WI38 (cell line): ENCODE results near the gene SPDEF.

Source experiments
- H3K4me3 ChIP-seq: 2 replicates; pipeline ENCODE4 v1.5.1; 2011; ENCODE audit warnings: low read depth, mild to moderate bottlenecking, control low read depth, low read length
- TF ChIP-seq, protein P1 (sequence below): IDR thresholded peaks from 2 replicates; pipeline ENCODE4 v1.5.1; 2012; ENCODE audit warnings: low read depth, mild to moderate bottlenecking, control low read depth, low read length

The SPDEF gene

DNA sequence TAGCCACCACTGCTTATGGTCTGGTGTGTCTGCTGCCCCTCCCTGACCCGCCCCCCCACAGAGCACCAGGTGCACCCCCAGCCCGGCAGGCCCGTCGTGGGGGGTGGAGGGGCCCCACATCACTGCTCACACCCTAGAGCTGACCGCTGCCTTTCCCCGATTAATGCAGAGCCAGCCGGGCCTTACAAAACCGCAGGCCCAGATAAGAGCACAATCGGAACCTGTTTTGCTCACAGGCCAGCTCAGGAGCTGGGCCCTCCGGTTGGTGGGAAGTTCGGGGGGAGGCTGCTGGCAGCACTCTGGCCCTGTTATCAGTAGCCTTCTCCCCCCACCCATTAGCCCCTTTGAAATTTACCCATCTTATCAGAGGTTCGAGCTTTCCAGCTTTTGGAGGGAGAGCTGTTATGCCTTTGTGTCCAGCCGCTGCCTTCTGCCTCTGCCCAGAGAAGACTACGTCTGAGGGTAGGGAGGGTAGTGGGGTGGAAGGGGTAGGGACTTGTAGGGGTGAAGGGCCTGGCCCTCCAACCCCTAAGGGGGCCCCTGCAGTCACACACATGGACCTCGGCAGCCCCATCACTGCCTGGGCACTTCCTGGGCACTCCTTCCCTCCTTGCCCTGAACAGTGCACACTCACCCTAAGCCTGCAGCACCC lies 6.9 kb upstream of the SPDEF start:
- no peak overlapping the region for H3K4me3 ChIP-seq
- TF ChIP-seq, protein P1, sequence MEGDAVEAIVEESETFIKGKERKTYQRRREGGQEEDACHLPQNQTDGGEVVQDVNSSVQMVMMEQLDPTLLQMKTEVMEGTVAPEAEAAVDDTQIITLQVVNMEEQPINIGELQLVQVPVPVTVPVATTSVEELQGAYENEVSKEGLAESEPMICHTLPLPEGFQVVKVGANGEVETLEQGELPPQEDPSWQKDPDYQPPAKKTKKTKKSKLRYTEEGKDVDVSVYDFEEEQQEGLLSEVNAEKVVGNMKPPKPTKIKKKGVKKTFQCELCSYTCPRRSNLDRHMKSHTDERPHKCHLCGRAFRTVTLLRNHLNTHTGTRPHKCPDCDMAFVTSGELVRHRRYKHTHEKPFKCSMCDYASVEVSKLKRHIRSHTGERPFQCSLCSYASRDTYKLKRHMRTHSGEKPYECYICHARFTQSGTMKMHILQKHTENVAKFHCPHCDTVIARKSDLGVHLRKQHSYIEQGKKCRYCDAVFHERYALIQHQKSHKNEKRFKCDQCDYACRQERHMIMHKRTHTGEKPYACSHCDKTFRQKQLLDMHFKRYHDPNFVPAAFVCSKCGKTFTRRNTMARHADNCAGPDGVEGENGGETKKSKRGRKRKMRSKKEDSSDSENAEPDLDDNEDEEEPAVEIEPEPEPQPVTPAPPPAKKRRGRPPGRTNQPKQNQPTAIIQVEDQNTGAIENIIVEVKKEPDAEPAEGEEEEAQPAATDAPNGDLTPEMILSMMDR = no peak

DNA sequence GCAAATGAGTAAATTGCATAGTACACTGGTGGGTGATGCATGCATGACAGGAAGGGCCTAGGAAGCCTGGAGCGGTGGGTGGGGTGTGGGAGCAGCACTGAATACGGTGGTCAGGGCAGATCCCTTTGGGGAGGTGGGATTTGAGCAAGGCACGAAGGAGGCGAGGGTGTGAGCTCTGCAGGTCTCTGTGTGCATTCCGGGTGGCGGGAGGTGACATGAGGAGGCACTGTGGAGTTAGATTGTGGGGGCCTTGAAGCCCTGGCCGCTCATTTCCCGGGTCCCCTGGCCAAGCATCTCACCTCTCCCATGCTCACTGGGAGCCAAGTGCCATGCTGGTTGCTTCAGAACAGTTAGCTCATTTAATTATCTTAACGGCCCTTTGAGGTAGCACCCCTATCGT lies 6.2 kb upstream of the SPDEF start:
- H3K4me3 ChIP-seq = no peak overlapping the region
- TF ChIP-seq, protein P1 = no peak

DNA sequence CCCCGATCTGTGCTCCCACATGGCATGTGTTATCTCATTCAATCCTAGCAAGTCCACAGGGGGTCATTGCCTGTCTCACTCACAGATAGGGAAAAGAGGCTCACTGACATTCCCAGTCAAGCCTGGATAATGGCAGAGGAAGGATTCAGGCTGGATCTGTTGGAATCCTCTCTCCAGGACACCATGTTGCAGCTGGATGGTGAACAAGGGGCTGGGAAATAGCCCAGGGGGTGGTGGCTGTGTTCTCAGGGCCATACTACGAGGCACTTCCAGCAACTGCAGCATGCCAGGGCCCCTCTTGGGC lies 5.0 kb upstream of the SPDEF start:
- H3K4me3 ChIP-seq = no peak overlapping the region
- TF ChIP-seq, protein P1 = no peak

DNA sequence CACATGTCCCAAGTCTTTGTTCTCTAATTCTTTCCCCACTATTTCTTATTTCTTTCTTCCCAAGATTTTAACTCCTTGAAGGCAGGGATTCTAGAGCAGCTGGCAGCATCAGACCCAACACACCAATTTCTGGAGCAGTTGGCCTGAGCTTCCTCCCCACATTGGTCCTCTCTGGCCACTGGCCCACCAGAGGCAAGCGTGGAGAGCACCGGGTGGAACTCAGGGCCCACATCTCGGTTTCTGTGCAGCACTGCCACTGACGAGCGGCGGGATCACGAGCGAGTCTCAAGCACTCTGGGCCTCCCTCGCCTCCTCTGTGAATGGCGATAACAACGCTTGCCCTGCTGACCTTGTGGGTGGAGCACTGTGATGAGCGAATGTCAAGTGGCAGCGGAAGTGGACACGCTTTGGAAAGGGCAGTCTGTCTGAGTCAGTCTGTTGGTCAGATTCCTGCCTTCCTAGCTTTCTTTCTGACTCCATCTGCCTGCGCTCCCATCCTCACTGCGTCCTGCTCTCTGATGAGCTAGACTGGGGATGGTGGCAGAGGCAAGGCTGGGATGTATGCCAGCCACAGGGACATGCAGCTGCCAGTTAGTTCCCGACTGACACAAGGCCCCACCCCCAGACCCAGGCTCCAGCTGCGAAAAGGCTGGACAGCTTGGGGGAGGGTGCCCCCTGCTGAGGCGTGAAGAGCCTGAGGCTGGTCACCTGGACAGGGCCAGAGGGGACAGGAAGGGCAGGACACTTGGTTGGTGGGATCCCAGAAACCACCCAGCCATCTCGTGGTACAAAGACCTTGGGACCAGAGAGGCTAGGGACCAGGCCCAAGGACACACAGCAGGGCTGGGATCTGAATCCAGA lies 4.5 kb upstream of the SPDEF start:
- TF ChIP-seq, protein P1 = no peak
- H3K4me3 ChIP-seq = no peak overlapping the region

DNA sequence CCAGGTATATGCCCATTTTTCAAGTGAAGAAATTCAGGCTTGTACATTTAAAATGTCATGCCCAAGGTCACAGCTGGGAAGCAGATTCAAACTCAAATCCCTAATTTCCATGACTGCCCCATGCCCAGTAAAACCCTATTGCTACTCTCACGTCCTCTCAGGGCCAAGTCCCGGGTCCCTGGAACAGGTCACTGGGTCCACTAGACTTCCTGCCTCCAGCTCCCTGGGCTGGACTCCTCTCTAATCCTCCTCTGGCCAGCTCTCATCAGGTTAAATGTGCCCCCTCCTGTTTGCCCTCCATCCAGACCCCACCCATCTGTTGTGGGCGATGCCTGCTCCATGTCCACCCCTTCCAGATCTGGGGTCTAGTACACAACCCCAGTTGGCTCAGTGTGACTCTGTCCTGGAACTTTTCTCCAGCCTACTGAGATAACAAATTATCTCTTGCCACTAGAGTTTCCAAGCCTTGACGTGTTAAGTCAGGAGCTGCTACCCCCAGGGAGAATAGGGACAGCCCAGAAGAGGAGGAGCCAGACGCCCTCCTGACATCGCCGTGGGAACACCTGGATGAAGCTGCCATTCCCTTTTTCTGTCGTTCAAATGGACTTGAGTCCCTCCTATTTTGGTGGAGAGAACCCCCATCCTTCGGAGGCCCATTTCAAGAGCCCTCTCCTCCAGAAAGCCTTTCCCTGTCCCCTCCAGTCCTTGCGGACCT lies 3.7 kb upstream of the SPDEF start:
- TF ChIP-seq, protein P1 = no peak
- no peak overlapping the region for H3K4me3 ChIP-seq

DNA sequence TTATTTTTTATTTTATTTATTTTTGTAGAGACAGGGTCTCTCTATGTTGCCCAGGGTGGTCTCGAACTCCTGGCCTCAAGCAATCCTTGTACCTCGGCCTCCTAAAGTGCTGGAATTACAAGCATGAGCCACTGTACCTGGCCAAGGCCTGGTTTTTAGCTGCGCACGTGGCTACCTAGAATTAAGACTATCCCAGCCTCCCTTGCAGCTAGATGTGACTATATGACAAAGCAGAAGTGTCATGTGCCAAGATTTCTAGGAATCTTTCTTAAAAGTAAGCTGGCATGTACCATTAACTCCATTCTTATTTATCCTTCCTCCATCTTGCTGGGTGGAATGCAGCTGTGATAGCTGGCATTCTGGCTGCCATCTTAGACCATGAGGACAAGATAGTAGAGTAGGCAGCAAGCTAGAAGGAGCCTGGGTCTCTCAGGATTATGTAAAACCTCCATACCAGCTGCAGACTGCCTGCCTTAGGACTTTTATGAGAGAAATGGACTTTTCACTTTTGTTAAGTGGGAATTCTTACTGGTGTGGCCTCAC lies 2.1 kb upstream of the SPDEF start:
- TF ChIP-seq, protein P1 = no peak

More for the DNA sequence above, 2.1 kb upstream of the SPDEF start:
- no peak overlapping the region for H3K4me3 ChIP-seq
